Subcutaneous adipose tissue (tissue), 4 donors: Measurements from ENCODE around the gene FEM1A. TPM values are rescaled to one million over a fixed set of nuclear protein-coding genes. Genes with fewer than 3 reads are reported as not detected.

ENCODE experiments used
- CTCF ChIP-seq: fragments of 450-650 bp; IDR thresholded peaks from one replicate; pipeline ENCODE4 v1.5.1; 2016; ENCODE audit warnings: low read depth, mild to moderate bottlenecking, control low read depth, antibody characterized with exemption, moderate library complexity
- total RNA-seq, 4 donors: library from RNA; depleted of rRNA; stranded (reverse); fragments of >200 nt; gene quantifications; one replicate each; pipeline ENCODE4 v1.1.0, GENCODE V29; 2016

Gene FEM1A, protein sequence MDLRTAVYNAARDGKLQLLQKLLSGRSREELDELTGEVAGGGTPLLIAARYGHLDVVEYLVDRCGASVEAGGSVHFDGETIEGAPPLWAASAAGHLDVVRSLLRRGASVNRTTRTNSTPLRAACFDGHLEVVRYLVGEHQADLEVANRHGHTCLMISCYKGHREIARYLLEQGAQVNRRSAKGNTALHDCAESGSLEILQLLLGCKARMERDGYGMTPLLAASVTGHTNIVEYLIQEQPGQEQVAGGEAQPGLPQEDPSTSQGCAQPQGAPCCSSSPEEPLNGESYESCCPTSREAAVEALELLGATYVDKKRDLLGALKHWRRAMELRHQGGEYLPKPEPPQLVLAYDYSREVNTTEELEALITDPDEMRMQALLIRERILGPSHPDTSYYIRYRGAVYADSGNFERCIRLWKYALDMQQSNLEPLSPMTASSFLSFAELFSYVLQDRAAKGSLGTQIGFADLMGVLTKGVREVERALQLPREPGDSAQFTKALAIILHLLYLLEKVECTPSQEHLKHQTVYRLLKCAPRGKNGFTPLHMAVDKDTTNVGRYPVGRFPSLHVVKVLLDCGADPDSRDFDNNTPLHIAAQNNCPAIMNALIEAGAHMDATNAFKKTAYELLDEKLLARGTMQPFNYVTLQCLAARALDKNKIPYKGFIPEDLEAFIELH
- 10 to 100 TPM in 1 of 4 donors, 1 to 10 TPM in 3; 7.3 to 14.5 (median 8.0) TPM for total RNA-seq

GRCh38 chr19:4791183-4792018 is at the start of gene FEM1A:
Gene FEM1A, plus strand, starts transcription at chr19:4791734. Its CDS starts 121 bp downstream, at chr19:4791855.
- TF ChIP-seq CTCF = no peak

DNA sequence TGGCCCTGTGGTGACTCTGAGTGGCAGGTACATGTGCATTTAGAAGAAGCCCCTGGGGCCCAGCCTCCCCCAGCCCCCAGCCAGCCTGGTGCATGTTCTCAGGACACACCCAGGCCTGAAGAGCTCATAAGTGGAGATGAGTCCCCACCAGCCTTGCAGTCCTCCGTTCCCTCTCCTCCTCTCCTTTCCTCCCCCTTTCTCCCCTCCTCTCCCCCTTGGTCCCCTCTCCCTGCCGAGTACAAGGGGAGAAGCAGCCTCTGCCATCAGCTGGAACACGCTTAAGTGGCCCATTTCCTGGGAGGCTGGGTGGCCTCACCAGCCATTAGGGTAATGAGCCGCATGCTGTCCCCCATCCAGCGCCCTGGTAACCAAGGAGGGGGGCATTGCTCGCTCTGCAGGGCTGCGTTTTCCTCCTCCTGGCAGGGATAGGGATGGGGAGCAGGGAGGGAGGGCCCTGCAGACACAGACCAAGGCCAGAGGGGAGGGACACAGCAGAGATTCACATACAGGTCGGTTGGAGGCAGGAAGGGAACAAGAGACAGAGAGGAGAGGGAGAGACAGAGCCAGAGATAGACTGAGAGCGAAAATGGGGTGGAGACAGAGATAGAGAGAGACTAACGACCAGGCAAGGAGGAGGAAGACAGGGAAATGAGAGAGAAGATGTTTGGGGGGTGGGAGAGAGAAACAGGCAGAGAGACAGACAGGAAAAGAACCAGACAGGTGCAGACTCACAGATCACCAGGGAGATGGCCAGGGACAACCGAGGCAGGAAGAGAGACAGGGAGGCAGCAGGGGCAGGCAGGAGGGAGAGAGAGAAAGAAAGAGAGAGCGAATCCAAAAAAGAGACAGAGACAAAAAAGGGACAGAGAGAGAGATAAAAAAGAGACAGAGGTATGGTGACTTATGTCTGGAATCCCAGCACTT is 48.5 kb upstream of the FEM1A start:
- TF ChIP-seq CTCF = no peak

DNA sequence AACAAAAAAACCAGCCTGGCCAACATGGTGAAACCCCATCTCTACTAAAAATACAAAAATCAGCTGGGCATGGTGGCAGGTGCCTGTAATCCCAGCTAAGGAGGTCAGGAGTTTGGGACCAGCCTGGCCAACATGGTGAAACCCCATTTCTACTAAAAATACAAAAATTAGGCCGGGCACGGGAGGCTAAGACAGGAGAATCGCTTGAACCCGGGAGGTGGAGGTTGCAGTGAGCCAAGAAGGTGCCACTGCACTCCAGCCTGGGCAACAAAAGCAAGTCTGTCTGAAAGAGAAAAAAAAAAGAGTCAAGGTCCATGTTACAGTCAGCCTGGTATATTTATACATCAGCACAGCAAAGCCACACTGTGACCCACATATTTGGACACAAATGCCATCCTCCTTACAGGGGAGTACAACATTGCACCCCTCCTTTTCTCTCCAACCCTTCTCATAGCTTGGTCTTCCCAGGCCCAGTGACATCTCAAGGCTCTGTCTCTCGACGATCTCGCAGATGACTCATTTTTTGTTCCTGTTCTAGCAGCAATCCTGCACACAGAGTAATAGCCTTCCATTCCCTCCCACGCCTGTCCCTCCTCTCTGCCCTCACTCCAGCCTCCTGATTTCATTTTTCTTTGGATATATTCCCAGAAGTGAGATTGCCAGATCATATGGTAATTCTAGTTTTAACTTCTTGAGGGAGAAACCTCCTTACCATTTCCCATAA is 46.9 kb upstream of the FEM1A start:
- TF ChIP-seq CTCF = no peak

GRCh38 chr19:4745986-4746385 is 45.5 kb upstream of the FEM1A start:
- no peak for TF ChIP-seq CTCF

GRCh38 chr19:4748185-4748584 is 43.3 kb upstream of the FEM1A start:
- no peak for TF ChIP-seq CTCF

GRCh38 chr19:4748589-4748988 is 42.9 kb upstream of the FEM1A start:
- no peak for TF ChIP-seq CTCF
